Thoracic aorta (tissue), 2 donors: Measurements from ENCODE around the gene POLRMT. TPM values are rescaled to one million over a fixed set of nuclear protein-coding genes. Genes with fewer than 3 reads are reported as not detected.
"Not testable (repeated sequence)": the region's sequence is repeated elsewhere in the genome, so short reads cannot be mapped to it uniquely, and the experiment has no call there.

Experiments
- ATAC-seq: fragments of 150-250 bp; one replicate; pipeline ENCODE4 v1.8.0; 2017; ENCODE audit warnings: low read depth; ENCODE audit not compliant: insufficient number of reproducible peaks, low FRiP score
- DNase-seq: peaks from one replicate; pipeline ENCODE4 v3.0.0-alpha.2; 2020; ENCODE audit warnings: low spot score
- H3K27ac ChIP-seq, 2 donors: fragments of 200-600 bp; sonication (generic); 1 replicate in 1 of 2; 2 replicates in 1 of 2; pipeline ENCODE4 v1.5.1; 2016; ENCODE audit warnings: mild to moderate bottlenecking in 2 of 2, moderate library complexity in 2 of 2
- H3K27me3 ChIP-seq: fragments of 200-600 bp; sonication (generic); replicated peaks from 2 replicates; pipeline ENCODE4 v1.6.0; 2016; ENCODE audit warnings: mild to moderate bottlenecking; ENCODE audit not compliant: insufficient read depth
- H3K36me3 ChIP-seq: fragments of 200-600 bp; sonication (generic); one replicate; pipeline ENCODE4 v1.5.1; 2016
- H3K4me1 ChIP-seq, 2 donors: fragments of 200-600 bp; sonication (generic); 1 replicate in 1 of 2; 2 replicates in 1 of 2; pipeline versions ENCODE4 v1.5.1 to v1.6.0; 2016; ENCODE audit warnings: low read depth in 2 of 2, mild to moderate bottlenecking in 1 of 2; ENCODE audit not compliant: control insufficient read depth in 1 of 2
- H3K4me3 ChIP-seq: fragments of 200-600 bp; sonication (generic); 2 replicates; pipeline ENCODE4 v1.5.1; 2016; ENCODE audit warnings: mild to moderate bottlenecking
- H3K9me3 ChIP-seq: fragments of 200-600 bp; sonication (generic); 2 replicates; pipeline ENCODE4 v1.5.1; 2016
- CTCF ChIP-seq: fragments of 200-600 bp; sonication (generic); IDR thresholded peaks from one replicate; pipeline ENCODE4 v1.5.1; 2019; ENCODE audit warnings: antibody characterized with exemption
- total RNA-seq, 2 donors: library from RNA; depleted of rRNA; stranded (reverse); fragments of >200 nt; gene quantifications; one replicate each; pipeline versions ENCODE4 v1.1.0 to v1.2.3, GENCODE V29; 2016

POLRMT gene
- total RNA-seq, 2 donors from 2014 or later = 23.8 to 30.9 TPM

GRCh38 chr19:676339-677105, 43.2 kb upstream of the POLRMT start, which contains the start of gene FSTL3:
FSTL3 (plus strand) TSS chr19:676392; CDS start chr19:676424, 32 bp downstream.
- peaks cover 14 to 23% of the 10 kb centered on the region in 2 donors for H3K4me1 ChIP-seq

GRCh38 chr19:676007-676338, 42.6 kb upstream of the POLRMT start:
- peak overlapping the region; percentile 96 to 99 for H3K27ac ChIP-seq
- ATAC-seq = no peak
- no peaks in the 10 kb centered on the region for H3K36me3 ChIP-seq

More at GRCh38 chr19:676339-677105, 43.2 kb upstream of the POLRMT start, which contains the start of gene FSTL3:
- DNase-seq = no peak
- peaks cover 3% of the 10 kb centered on the region for H3K36me3 ChIP-seq
- H3K27me3 ChIP-seq = no peaks in the 10 kb centered on the region
- H3K27ac ChIP-seq = peak within 1 kb of the TSS; percentile 96 to 99
- no peak for ATAC-seq
- H3K9me3 ChIP-seq = no peaks in the 10 kb centered on the region
- H3K4me3 ChIP-seq = peak within 1 kb of the TSS; percentile 97
- TF ChIP-seq CTCF = no peak

GRCh38 chr19:674282-675151, 41.2 kb upstream of the POLRMT start:
- ATAC-seq = no peak
- Histone ChIP-seq H3K36me3 (no peaks in the 10 kb centered on the region), H3K27ac (no peak overlapping the region), H3K9me3 (no peaks in the 10 kb centered on the region), H3K4me3 (no peak overlapping the region), H3K27me3 (no peaks in the 10 kb centered on the region), H3K4me1 (peaks cover 14 to 21% of the 10 kb centered on the region in 2 donors)
- DNase-seq = no peak
- TF ChIP-seq CTCF = no peak

More at GRCh38 chr19:676007-676338, 42.6 kb upstream of the POLRMT start:
- H3K27me3 ChIP-seq = no peaks in the 10 kb centered on the region
- no peaks in the 10 kb centered on the region for H3K9me3 ChIP-seq
- DNase-seq = no peak
- peaks cover 14 to 23% of the 10 kb centered on the region in 2 donors for H3K4me1 ChIP-seq
- TF ChIP-seq CTCF = no peak
- peak overlapping the region; percentile 97 for H3K4me3 ChIP-seq

GRCh38 chr19:670609-671075, 37.3 kb upstream of the POLRMT start:
- Histone ChIP-seq H3K27ac (no peak overlapping the region), H3K36me3 (no peaks in the 10 kb centered on the region), H3K4me3 (no peak overlapping the region), H3K4me1 (no peaks in the 10 kb centered on the region), H3K27me3 (no peaks in the 10 kb centered on the region), H3K9me3 (no peaks in the 10 kb centered on the region)
- ATAC-seq (no peak), DNase-seq (no peak)
- TF ChIP-seq CTCF = no peak

GRCh38 chr19:668675-669434, 35.5 kb upstream of the POLRMT start:
- H3K27me3 ChIP-seq, DNase-seq, ATAC-seq, H3K9me3 ChIP-seq, H3K4me3 ChIP-seq, H3K36me3 ChIP-seq, H3K27ac ChIP-seq: not testable (repeated sequence)
- H3K4me1 ChIP-seq = peaks cover 0 to 14% of the 10 kb centered on the region in 2 donors

GRCh38 chr19:666985-667573, 33.7 kb upstream of the POLRMT start:
- H3K4me1 ChIP-seq = peaks cover 5 to 23% of the 10 kb centered on the region in 2 donors
- not testable (repeated sequence) for H3K36me3 ChIP-seq, H3K9me3 ChIP-seq, H3K4me3 ChIP-seq, DNase-seq, ATAC-seq, H3K27me3 ChIP-seq, H3K27ac ChIP-seq
